Stimulated activated naive CD8-positive, alpha-beta T cell treated with anti-CD3 and anti-CD28 coated beads, Interleukin-15, amount 100 ng/mL, for 72 hours (primary cell): Measurements from ENCODE around the gene EFCAB8.
"Not testable (repeated sequence)": the region's sequence is repeated elsewhere in the genome, so short reads cannot be mapped to it uniquely, and the experiment has no call there.

Experiments used
- ATAC-seq: fragments of 150-1000 bp; cut with Tn5 transposase; 2 replicates; pipeline ENCODE4 v1.10.0; 2021; ENCODE audit warnings: mild to moderate bottlenecking, moderate library complexity
- DNase-seq, 2 donors: peaks; one replicate each; pipeline ENCODE4 v3.0.0; 2021 to 2022
- H3K27ac Mint-ChIP-seq, 2 donors: one replicate each; pipeline ENCODE4 v1.8.0; 2022; ENCODE audit warnings: mild to moderate bottlenecking in 2 of 2, mixed read lengths in 2 of 2, moderate library complexity in 2 of 2
- H3K27me3 Mint-ChIP-seq: one replicate; pipeline ENCODE4 v1.8.0; 2022; ENCODE audit warnings: mixed read lengths
- H3K4me1 Mint-ChIP-seq: one replicate; pipeline ENCODE4 v1.8.0; 2022; ENCODE audit warnings: mild to moderate bottlenecking, mixed read lengths
- H3K4me3 Mint-ChIP-seq, 2 donors: one replicate each; pipeline ENCODE4 v1.8.0; 2022; ENCODE audit warnings: mild to moderate bottlenecking in 2 of 2, mixed read lengths in 2 of 2, moderate library complexity in 1 of 2
- H3K9me3 Mint-ChIP-seq, 2 donors: one replicate each; pipeline ENCODE4 v1.8.0; 2022; ENCODE audit warnings: mixed read lengths in 2 of 2

Gene EFCAB8

GRCh38 chr20:32962646-32963045, 103.9 kb downstream of the EFCAB8 start:
- Mint-ChIP-seq H3K4me1 (peaks cover 33% of the 10 kb centered on the region), H3K9me3 (peaks cover 7 to 21% of the 10 kb centered on the region in 2 donors)
- not testable (repeated sequence) for H3K4me3 Mint-ChIP-seq, H3K27me3 Mint-ChIP-seq, H3K27ac Mint-ChIP-seq, ATAC-seq
- DNase-seq = peak in 1 of 2 donors; percentile 3

GRCh38 chr20:32963176-32963575, 104.5 kb downstream of the EFCAB8 start:
- no peak overlapping the region for H3K4me3 Mint-ChIP-seq
- peaks cover 1 to 15% of the 10 kb centered on the region in 2 donors for H3K9me3 Mint-ChIP-seq
- H3K27ac Mint-ChIP-seq = no peak overlapping the region
- ATAC-seq (no peak), DNase-seq (peak in 1 of 2 donors; percentile 6)
- H3K4me1 Mint-ChIP-seq = peaks cover 33% of the 10 kb centered on the region
- no peaks in the 10 kb centered on the region for H3K27me3 Mint-ChIP-seq

DNA sequence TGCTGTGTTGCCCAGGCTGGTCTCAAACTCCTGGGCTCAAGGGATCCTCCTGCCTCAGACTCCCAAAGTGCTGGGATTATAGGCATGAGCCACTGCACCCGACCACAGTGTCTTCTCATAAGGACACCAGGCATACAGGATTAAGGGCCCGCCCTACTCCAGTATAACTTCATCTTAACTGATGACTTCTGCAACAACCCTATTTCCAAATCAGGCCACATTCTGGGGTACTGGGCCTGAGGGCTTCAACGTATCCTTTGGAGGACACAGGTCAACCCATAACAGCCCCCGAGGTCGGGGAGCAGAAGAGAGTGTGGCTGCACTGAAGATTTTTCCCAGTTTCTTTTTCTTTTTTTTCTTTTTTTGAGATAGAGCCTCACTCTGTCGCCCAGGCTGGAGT, 105.9 kb downstream of the EFCAB8 start:
- peaks cover 33% of the 10 kb centered on the region for H3K4me1 Mint-ChIP-seq
- no peak for ATAC-seq
- peaks cover 1 to 5% of the 10 kb centered on the region in 2 donors for H3K9me3 Mint-ChIP-seq
- H3K4me3 Mint-ChIP-seq = no peak overlapping the region
- H3K27ac Mint-ChIP-seq = no peak overlapping the region
- peak in 1 of 2 donors; percentile 2 for DNase-seq
- no peaks in the 10 kb centered on the region for H3K27me3 Mint-ChIP-seq

DNA sequence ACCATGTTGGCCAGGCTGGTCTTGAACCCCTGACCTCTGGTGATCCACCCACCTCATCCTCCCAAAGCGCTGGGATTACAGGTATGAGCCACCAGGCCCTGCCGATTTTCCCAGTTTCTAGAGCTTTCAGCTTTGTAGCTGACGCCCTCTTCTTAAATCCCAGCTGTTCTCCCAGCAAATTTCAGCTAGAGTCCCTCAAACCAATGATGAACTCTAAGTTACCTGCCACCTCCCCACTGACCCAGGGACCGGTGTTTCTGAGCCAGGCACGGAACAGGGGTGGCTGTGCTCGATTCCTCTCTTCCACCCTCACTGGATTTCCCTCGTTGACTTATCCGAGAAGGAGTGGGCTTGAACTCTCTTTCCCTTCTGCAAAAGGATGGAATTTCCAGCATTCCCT, 106.4 kb downstream of the EFCAB8 start:
- H3K4me1 Mint-ChIP-seq = peaks cover 33% of the 10 kb centered on the region

GRCh38 chr20:32965581-32966373, 107.1 kb downstream of the EFCAB8 start:
- no peaks in the 10 kb centered on the region for H3K27me3 Mint-ChIP-seq
- H3K4me3 Mint-ChIP-seq = peak overlapping the region in 1 of 2 donors; percentile 44
- H3K27ac Mint-ChIP-seq = peak overlapping the region in 1 of 2 donors; percentile 71
- peaks cover 0 to 5% of the 10 kb centered on the region in 2 donors for H3K9me3 Mint-ChIP-seq
- peak; percentile 16 for ATAC-seq
- DNase-seq = peak in 1 of 2 donors; percentile 29
- peaks cover 33% of the 10 kb centered on the region for H3K4me1 Mint-ChIP-seq

More for the DNA sequence above, 106.4 kb downstream of the EFCAB8 start:
- Mint-ChIP-seq H3K4me3 (no peak overlapping the region), H3K27ac (peak overlapping the region in 1 of 2 donors; percentile 77), H3K27me3 (no peaks in the 10 kb centered on the region), H3K9me3 (peaks cover 0 to 5% of the 10 kb centered on the region in 2 donors)
- peak in 1 of 2 donors; percentile 8 for DNase-seq
- ATAC-seq = no peak

GRCh38 chr20:32966382-32966781, 107.7 kb downstream of the EFCAB8 start:
- Mint-ChIP-seq H3K4me1 (peaks cover 28% of the 10 kb centered on the region), H3K9me3 (peaks cover 0 to 5% of the 10 kb centered on the region in 2 donors), H3K27me3 (no peaks in the 10 kb centered on the region), H3K27ac (peak overlapping the region in 1 of 2 donors; percentile 42), H3K4me3 (peak overlapping the region in 1 of 2 donors; percentile 44)
- DNase-seq (peak in 1 of 2 donors; percentile 12), ATAC-seq (no peak)

- Mint-ChIP-seq H3K4me3 (peak overlapping the region; percentile 68 to 72), H3K4me1 (peaks cover 21% of the 10 kb centered on the region), H3K27ac (peak overlapping the region; percentile 91 to 94), H3K9me3 (peaks cover 0 to 5% of the 10 kb centered on the region in 2 donors), H3K27me3 (no peaks in the 10 kb centered on the region)
- DNase-seq (peak; percentile 59 to 78), ATAC-seq (peak; percentile 77)
Measured at GRCh38 chr20:32966881-32967781, 108.4 kb downstream of the EFCAB8 start.

GRCh38 chr20:32967961-32968457, 109.3 kb downstream of the EFCAB8 start:
- ATAC-seq (peak; percentile 19), DNase-seq (peak; percentile 50 to 65)
- peak overlapping the region; percentile 91 to 94 for H3K27ac Mint-ChIP-seq
- peak overlapping the region; percentile 68 to 72 for H3K4me3 Mint-ChIP-seq
- H3K9me3 Mint-ChIP-seq = peaks cover 0 to 5% of the 10 kb centered on the region in 2 donors
- H3K4me1 Mint-ChIP-seq = peaks cover 12% of the 10 kb centered on the region
- H3K27me3 Mint-ChIP-seq = no peaks in the 10 kb centered on the region

GRCh38 chr20:32968478-32969241, 109.9 kb downstream of the EFCAB8 start:
- Mint-ChIP-seq H3K4me1 (peaks cover 5% of the 10 kb centered on the region), H3K9me3 (peaks cover 0 to 5% of the 10 kb centered on the region in 2 donors), H3K4me3 (peak overlapping the region; percentile 30 to 42), H3K27ac (peak overlapping the region; percentile 91 to 94), H3K27me3 (no peaks in the 10 kb centered on the region)
- ATAC-seq (no peak), DNase-seq (peak in 1 of 2 donors; percentile 24)

DNA sequence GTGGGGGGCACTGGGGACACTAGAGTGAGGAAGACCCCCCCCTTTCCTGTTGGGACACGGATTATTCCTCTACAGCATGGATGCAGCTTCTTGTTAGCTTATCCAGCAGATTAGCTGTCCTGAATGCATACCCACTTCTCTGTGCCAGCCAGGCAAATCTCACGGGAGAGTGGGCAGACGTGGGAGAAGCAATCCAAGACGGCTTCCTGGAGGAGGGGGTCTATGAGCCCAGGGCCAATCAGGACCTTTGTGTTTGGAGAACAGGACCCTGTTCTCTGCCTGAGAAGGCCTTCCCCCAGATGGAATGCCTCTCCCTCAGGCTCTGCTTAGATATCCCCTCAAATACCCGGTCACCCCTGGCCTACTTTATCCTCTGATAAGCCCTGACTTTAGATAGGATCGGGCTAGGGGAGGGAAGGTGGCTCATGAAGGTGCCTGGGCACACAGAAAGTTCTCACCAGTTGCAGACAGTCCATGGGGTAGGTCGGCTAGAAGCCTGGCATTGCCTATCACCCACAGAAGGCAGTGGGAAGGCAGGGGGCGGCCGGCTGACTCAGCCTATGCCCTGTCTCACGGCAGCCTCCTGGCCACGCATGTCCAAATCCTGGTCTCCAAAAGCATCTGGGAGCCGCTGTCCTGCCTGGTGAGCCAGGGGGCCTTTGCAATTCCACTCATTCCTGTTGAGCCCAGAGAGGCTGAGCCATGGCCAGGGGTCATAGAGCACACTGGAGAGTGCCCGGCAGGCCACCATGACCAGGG, 110.8 kb downstream of the EFCAB8 start:
- Mint-ChIP-seq H3K4me1 (no peaks in the 10 kb centered on the region), H3K9me3 (peaks cover 0 to 5% of the 10 kb centered on the region in 2 donors), H3K27me3 (no peaks in the 10 kb centered on the region), H3K27ac (peak overlapping the region; percentile 72 to 92), H3K4me3 (peak overlapping the region in 1 of 2 donors; percentile 8)
- ATAC-seq (no peak), DNase-seq (peak in 1 of 2 donors; percentile 7)

DNA sequence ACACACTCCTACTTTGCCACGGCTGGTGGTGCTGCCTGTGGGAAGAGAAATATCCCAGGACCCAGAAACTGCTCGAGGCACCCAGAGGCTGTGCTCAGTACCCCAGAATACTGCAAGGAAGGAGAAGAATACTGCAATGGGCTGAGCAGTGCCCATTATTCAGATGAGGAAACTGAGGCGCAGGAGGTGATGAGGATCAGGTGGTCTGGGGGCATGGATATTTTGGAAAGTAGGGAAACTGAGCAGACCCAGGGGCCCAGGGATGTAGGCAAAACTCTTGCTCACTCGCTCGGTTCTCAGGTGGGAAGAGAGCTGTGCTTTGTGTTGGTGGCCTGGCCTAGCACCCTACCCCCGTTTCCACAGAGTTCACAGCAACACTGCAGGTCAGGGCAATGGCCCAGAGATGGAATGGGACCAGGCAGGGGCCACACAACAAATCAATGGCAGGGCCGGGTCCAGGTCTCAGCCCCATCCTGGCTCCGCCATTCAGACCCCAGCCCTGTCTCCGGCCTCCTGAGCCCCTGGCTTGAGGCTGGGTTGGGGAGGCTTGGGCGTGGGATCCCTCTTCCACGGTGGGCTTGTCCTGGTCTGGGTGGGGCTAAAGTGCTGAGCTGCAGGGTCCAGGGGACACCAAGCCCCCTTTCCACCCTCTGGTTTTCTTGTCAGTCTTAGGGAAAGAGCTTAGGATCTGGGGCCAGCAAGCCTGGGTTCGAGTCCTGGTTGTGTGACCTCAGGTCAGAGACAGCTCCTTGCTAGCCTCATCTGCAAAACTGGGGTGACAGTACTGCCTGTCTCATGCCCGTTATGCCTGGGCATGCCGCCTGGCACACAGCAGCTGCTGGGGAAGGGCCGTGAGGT, 111.6 kb downstream of the EFCAB8 start:
- no peak for ATAC-seq
- peak overlapping the region; percentile 72 to 92 for H3K27ac Mint-ChIP-seq
- no peaks in the 10 kb centered on the region for H3K27me3 Mint-ChIP-seq
- no peaks in the 10 kb centered on the region for H3K4me1 Mint-ChIP-seq
- peak overlapping the region in 1 of 2 donors; percentile 44 for H3K4me3 Mint-ChIP-seq
- peak in 1 of 2 donors; percentile 35 for DNase-seq
- peaks cover 5 to 8% of the 10 kb centered on the region in 2 donors for H3K9me3 Mint-ChIP-seq

DNA sequence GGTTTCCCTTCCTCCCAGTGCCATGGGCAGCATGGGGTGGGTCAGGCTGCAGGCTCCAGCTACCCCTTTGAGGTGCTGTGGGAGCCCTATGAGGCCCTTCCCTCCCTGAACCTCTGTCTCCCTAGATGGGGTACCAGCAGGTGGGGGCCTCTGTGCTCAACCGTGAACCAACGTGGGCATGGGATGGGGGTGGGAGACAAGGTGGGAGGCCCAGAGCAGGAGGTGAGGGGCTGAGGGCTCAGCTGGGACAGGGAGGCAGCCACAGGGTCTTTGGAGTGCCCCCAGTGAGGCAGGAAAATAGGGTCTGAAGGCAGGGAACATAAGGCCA, 112.2 kb downstream of the EFCAB8 start:
- no peak overlapping the region for H3K27ac Mint-ChIP-seq
- DNase-seq (no peak), ATAC-seq (no peak)
- H3K27me3 Mint-ChIP-seq = no peaks in the 10 kb centered on the region
- H3K4me3 Mint-ChIP-seq = peak overlapping the region; percentile 12 to 44
- H3K4me1 Mint-ChIP-seq = no peaks in the 10 kb centered on the region
- H3K9me3 Mint-ChIP-seq = peaks cover 5 to 8% of the 10 kb centered on the region in 2 donors

DNA sequence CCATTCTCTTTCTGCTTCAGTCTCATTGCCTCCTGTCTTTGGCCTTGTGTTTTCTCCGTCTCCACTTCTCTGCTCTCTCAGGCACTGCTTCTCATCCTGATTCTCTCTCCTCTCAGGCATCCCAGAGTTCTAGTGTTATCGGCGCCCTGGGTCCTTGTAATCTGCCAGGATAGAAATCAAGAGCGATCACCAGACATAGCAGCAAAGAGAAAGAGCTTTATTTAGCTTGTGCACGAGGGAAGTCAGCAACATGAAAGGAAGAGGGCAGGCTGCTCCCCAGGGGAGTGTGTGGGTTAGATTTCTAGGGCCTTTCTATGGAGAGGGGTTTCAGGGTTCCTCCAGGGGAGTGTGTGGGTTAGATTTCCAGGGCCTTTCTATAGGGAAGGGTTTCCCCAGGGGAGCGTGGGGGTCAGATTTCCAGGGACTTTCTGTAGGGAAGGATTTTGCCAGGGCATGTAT, 113.0 kb downstream of the EFCAB8 start:
- ATAC-seq = peak; percentile 52
- no peaks in the 10 kb centered on the region for H3K4me1 Mint-ChIP-seq

More for the DNA sequence above, 113.0 kb downstream of the EFCAB8 start:
- Mint-ChIP-seq H3K27ac (no peak overlapping the region), H3K27me3 (no peaks in the 10 kb centered on the region), H3K4me3 (no peak overlapping the region), H3K9me3 (peaks cover 11 to 14% of the 10 kb centered on the region in 2 donors)
- DNase-seq = peak; percentile 50 to 55
